Camera-type eye (tissue), 1 donor: ENCODE measurements around the gene LRRC71. TPM values are rescaled to one million over a fixed set of nuclear protein-coding genes. Genes with fewer than 3 reads are reported as not detected.

Source experiments
- total RNA-seq: library from RNA; depleted of rRNA; stranded (reverse); fragments of >200 nt; gene quantifications from one replicate; pipeline ENCODE4 v1.2.3, GENCODE V29; 2014

The LRRC71 gene
- total RNA-seq: not detected

DNA sequence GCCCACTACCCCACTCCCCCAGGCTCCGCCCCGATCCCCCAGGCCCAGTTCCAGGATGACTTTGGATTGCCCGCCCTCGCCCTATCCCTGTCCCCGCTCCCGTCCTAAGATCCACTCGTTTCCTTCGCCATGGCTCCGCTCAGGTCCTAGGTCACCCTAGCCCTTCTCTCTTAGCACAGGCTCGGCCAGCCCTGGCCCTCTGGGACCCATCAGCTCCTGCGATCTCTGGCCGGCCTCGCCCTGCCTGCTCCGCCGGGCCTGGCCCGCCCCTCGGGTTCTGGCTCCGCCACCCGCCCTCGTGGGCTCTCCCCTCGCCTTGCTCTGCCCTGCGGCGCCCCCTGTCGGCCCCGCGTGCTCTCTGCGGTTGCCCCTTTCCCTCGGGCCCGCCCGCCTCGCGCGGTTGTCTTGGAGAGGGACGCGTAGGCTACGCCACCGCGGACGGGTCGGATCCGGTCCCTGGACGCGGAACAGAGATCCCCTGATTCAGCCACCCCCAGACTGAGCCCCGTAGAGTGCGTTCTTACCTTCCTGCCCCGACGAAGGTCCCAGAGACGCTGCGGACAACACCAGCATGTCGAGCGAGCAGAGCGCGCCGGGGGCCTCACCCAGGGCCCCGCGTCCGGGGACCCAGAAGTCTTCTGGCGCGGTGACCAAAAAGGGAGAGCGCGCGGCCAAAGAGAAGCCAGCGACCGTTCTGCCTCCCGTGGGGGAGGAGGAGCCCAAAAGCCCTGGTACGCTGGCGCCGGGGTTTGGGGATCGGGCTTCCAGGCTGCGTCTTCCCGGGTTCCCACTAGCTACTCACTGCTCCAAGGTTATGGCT is at the start of gene LRRC71:
Gene LRRC71, plus strand, starts transcription at position 400 of the 820 bp plus-strand sequence. Its CDS starts 172 bp downstream, at position 572.

DNA sequence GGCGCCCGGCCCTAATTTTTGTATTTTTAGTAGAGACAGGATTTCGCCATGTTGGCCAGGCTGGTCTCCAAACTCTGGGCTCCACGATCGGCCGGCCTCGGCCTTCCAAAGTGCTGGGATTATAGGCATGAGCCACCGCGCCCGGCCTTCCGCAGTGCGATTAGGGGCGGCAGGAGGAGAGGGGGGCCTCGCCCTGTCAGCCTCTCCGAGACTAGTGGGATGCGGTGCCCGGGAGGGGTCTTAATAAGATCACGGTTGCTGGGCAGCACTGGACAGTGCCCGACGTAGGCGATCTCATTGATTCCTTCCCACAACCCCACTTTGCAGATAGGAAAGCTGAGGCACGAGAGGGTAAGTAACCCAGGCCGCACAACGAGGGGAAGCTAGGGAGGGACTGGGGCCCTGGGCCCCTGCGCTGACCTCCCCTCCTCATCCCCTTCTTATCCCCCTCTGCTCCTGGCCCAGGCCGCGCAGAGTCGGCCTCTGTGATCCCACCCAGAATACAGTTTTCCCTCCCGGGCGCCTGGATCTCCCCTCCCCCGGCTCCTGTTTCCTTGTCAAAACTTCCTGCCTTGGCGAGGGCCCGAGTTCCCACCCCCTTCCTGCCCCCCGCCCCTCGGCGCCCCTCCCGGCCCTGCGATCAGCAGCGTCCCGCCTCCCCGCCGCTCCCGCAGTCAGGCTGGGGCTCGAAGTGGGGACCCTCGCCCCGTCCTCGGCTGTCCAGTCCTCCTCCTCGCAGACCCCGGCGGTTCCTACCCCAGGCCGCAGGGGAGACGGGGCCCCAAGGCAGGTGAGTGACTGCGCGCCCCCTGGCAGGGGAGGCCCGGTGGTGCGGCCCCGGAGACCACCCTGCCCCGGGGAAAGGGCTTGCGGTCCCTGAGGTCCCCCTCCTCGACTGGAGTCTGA is 27.1 kb upstream of the LRRC71 start, which contains the start of gene PEAR1:
Gene PEAR1, plus strand, starts transcription at position 671 of the 906 bp plus-strand sequence. CDS start 10,209 bp downstream, outside the sequence.

Other genes starting within 250 kb of the LRRC71 start
- 87.1 TPM for gene NES, start 243.2 kb upstream of the LRRC71 start, total RNA-seq
- gene CRABP2, start 215.0 kb upstream of the LRRC71 start, total RNA-seq: 117 TPM
- 17.8 TPM for gene METTL25B, start 192.2 kb upstream of the LRRC71 start, total RNA-seq
- gene ISG20L2, start 191.9 kb upstream of the LRRC71 start, total RNA-seq: 14.7 TPM
- 20.5 TPM for gene MRPL24, start 179.5 kb upstream of the LRRC71 start, total RNA-seq
- gene HDGF, start 169.0 kb upstream of the LRRC71 start, total RNA-seq: 153 TPM
- 34.5 TPM for gene PRCC, start 153.1 kb upstream of the LRRC71 start, total RNA-seq
- gene SH2D2A, start 103.8 kb upstream of the LRRC71 start, total RNA-seq: 0.27 TPM
- 0.22 TPM for gene INSRR, start 61.5 kb upstream of the LRRC71 start, total RNA-seq
- 3.4 TPM for gene NTRK1, start 59.8 kb upstream of the LRRC71 start, total RNA-seq
- 13.7 TPM for gene PEAR1, start 26.9 kb upstream of the LRRC71 start, total RNA-seq
- gene ARHGEF11, start 125.1 kb downstream of the LRRC71 start, total RNA-seq: 49.9 TPM
- gene ETV3L, start 179.2 kb downstream of the LRRC71 start, total RNA-seq: not detected
- 24.2 TPM for gene ETV3, start 217.8 kb downstream of the LRRC71 start, total RNA-seq